C1 segment of cervical spinal cord (tissue), 14 donors: ENCODE measurements around the gene SOBP.
"Not testable (repeated sequence)": the region's sequence is repeated elsewhere in the genome, so short reads cannot be mapped to it uniquely, and the experiment has no call there.

Source experiments
- DNase-seq, 14 donors: peaks; one replicate each; lab custom pipeline; 2025; lab: John Stamatoyannopoulos, UW

The SOBP gene

GRCh38 chr6:107520706-107521105 lies 30.8 kb downstream of the SOBP start:
- DNase-seq: not testable (repeated sequence)

GRCh38 chr6:107523054-107523791 lies 33.3 kb downstream of the SOBP start:
- DNase-seq: no peak

GRCh38 chr6:107523794-107524193 lies 33.9 kb downstream of the SOBP start:
- DNase-seq: no peak

GRCh38 chr6:107524626-107525025 lies 34.7 kb downstream of the SOBP start:
- DNase-seq: no peak

- DNase-seq: no peak
Measured at GRCh38 chr6:107531868-107532267, 42.0 kb downstream of the SOBP start.

GRCh38 chr6:107532706-107533105 lies 42.8 kb downstream of the SOBP start:
- peak in 2 of 14 donors; percentile 4 to 33 for DNase-seq

- no peak for DNase-seq
Measured at GRCh38 chr6:107533415-107534059, 43.6 kb downstream of the SOBP start.

- peak in 1 of 14 donors; percentile 4 for DNase-seq
Measured at GRCh38 chr6:107534571-107535141, 44.7 kb downstream of the SOBP start.

- no peak for DNase-seq
Measured at GRCh38 chr6:107535626-107536025, 45.7 kb downstream of the SOBP start.

- no peak for DNase-seq
Measured at GRCh38 chr6:107536180-107536961, 46.5 kb downstream of the SOBP start.

GRCh38 chr6:107537559-107537958 lies 47.6 kb downstream of the SOBP start:
- no peak for DNase-seq

GRCh38 chr6:107538856-107539387 lies 49.0 kb downstream of the SOBP start:
- DNase-seq: no peak

- DNase-seq: no peak
Measured at GRCh38 chr6:107539409-107539808, 49.5 kb downstream of the SOBP start.

GRCh38 chr6:107539849-107540464 lies 50.0 kb downstream of the SOBP start:
- no peak for DNase-seq

GRCh38 chr6:107540465-107540857 lies 50.5 kb downstream of the SOBP start:
- peak in 1 of 14 donors; percentile 19 for DNase-seq

- DNase-seq: no peak
Measured at GRCh38 chr6:107542192-107542668, 52.3 kb downstream of the SOBP start.

- no peak for DNase-seq
Measured at GRCh38 chr6:107543088-107543487, 53.2 kb downstream of the SOBP start.

- no peak for DNase-seq
Measured at GRCh38 chr6:107543567-107543966, 53.6 kb downstream of the SOBP start.

GRCh38 chr6:107545763-107546162 lies 55.8 kb downstream of the SOBP start:
- no peak for DNase-seq

GRCh38 chr6:107546691-107547450 lies 57.0 kb downstream of the SOBP start:
- DNase-seq: no peak
